ENCODE results near the gene INHA. TPM values are rescaled to one million over a fixed set of nuclear protein-coding genes. Genes with fewer than 3 reads are reported as not detected.

The INHA gene
- total and polyA plus RNA-seq, 3 donors from 2014 or later: 265 to 371 (median 325) TPM

GRCh38 chr2:219562049-219563020 is 9.8 kb upstream of the INHA start:
- Histone ChIP-seq H3K27me3 (no peaks in the 10 kb centered on the region), H3K4me1 (peaks cover 9% of the 10 kb centered on the region), H3K4me3 (no peak overlapping the region), H3K36me3 (ENCODE audit: low read depth, missing control alignments) (no peaks in the 10 kb centered on the region), H3K9me3 (no peaks in the 10 kb centered on the region), H3K27ac (no peak overlapping the region)
- TF ChIP-seq POLR2A (IDR thresholded peaks at IDR 0.05) (no peak), CTCF (IDR thresholded peaks at IDR 0.05) (no peak)
- intact Hi-C loops (cut with DNase I; ENCODE audit: low total_unique reads): no loop called here
- 81 to 82% methylated on average over 6 to 35 of the region's 35 CpGs for WGBS, 2 donors
- no peak for DNase-seq

GRCh38 chr2:219563271-219563928 is 8.7 kb upstream of the INHA start:
- WGBS, 2 donors: 89 to 90% methylated on average over 19 to 20 of the region's 20 CpGs
- H3K4me3 ChIP-seq: no peak overlapping the region
- H3K4me1 ChIP-seq: peaks cover 9% of the 10 kb centered on the region
- H3K27me3 ChIP-seq: no peaks in the 10 kb centered on the region
- no peaks in the 10 kb centered on the region for H3K36me3 ChIP-seq (ENCODE audit: low read depth, missing control alignments)
- intact Hi-C loops (cut with DNase I; ENCODE audit: low total_unique reads): no loop called here
- TF ChIP-seq POLR2A (IDR thresholded peaks at IDR 0.05): no peak
- no peak for TF ChIP-seq CTCF (IDR thresholded peaks at IDR 0.05)
- no peak overlapping the region for H3K27ac ChIP-seq
- DNase-seq: no peak
- H3K9me3 ChIP-seq: no peaks in the 10 kb centered on the region

GRCh38 chr2:219565130-219566080 is 6.7 kb upstream of the INHA start:
- Histone ChIP-seq H3K4me3 (no peak overlapping the region), H3K27me3 (no peaks in the 10 kb centered on the region), H3K27ac (no peak overlapping the region), H3K36me3 (ENCODE audit: low read depth, missing control alignments) (no peaks in the 10 kb centered on the region), H3K4me1 (peaks cover 11% of the 10 kb centered on the region), H3K9me3 (no peaks in the 10 kb centered on the region)
- intact Hi-C loops (cut with DNase I; ENCODE audit: low total_unique reads): no loop called here
- 69 to 72% methylated on average over 20 to 21 of the region's 21 CpGs for WGBS, 2 donors
- no peak for DNase-seq
- TF ChIP-seq POLR2A (IDR thresholded peaks at IDR 0.05) (no peak), CTCF (IDR thresholded peaks at IDR 0.05) (no peak)

- Histone ChIP-seq H3K4me1 (peaks cover 10% of the 10 kb centered on the region), H3K36me3 (ENCODE audit: low read depth, missing control alignments) (no peaks in the 10 kb centered on the region), H3K27ac (no peak overlapping the region), H3K4me3 (no peak overlapping the region), H3K27me3 (no peaks in the 10 kb centered on the region), H3K9me3 (no peaks in the 10 kb centered on the region)
- intact Hi-C loops (cut with DNase I; ENCODE audit: low total_unique reads): no loop called here
- 86 to 92% methylated on average over 11 of the region's 11 CpGs for WGBS, 2 donors
- TF ChIP-seq POLR2A (IDR thresholded peaks at IDR 0.05): no peak
- TF ChIP-seq CTCF (IDR thresholded peaks at IDR 0.05): no peak
- no peak for DNase-seq
These were observed 5.5 kb upstream of the INHA start for GRCh38 chr2:219566640-219567039.
